HG03521 (cell line): ENCODE data around the gene AKT1S1.

Experiments
- ATAC-seq: cut with Tn5 transposase; IDR thresholded peaks from one replicate; pipeline ENCODE4 v1.9.1; 2021; ENCODE audit warnings: mild to moderate bottlenecking, moderate library complexity; ENCODE audit not compliant: unreplicated experiment

AKT1S1 gene

DNA sequence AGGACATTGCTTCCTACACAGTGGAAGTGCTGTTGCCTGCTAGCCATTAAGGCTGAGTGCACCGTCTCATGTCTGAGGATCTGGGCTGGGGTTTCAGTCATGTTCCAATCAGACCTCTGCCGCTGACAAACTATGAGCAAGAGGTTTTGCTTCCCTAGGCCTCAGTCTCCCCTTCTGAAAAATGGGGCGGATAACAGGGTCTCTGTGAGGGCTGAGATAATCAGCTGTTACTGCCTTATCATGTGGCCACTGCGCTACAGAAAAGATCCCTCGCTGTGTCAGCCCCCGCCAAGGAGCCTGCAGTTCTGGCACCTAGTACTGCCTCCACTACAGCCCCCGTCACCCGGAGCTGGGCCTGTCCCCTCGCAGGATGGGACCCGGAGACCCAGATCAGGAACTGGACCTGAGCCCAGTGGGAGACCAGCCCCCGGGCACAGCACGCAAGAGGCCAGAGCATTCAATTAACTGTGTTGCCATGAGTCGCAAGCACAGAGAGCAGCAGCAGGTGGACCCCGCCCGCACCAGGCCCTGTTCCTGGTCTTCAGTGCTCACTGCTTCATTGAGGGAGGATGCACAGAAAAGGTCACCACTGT is 6.8 kb downstream of the AKT1S1 start:
- no peak for ATAC-seq

- peak; percentile 59 for ATAC-seq
Observed at GRCh38 chr19:49869484-49870308, 7.5 kb downstream of the AKT1S1 start.

DNA sequence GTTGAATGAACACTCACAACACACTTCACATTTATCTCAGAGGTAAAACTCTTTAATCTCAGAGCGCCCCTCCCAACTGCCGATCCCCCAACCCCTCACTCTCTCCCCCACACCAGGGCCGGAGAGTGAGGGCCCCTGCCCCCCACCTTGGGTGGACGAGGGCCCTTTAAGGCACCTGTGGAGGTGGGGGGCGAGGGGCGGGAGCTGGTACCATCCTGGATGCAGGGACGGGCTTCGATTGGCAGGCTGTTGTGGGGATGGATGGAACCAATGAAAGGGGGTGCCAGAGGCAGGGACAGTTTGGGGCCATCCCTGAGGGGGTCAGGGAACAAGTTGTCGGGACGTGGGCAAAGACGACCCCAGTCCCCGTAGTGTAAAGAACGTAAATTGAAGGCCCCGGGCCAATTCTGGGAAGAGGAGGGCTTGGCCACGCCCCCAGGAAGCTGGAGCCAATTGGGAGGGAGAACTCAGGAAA is 8.1 kb downstream of the AKT1S1 start:
- ATAC-seq, result peak; percentile 4

DNA sequence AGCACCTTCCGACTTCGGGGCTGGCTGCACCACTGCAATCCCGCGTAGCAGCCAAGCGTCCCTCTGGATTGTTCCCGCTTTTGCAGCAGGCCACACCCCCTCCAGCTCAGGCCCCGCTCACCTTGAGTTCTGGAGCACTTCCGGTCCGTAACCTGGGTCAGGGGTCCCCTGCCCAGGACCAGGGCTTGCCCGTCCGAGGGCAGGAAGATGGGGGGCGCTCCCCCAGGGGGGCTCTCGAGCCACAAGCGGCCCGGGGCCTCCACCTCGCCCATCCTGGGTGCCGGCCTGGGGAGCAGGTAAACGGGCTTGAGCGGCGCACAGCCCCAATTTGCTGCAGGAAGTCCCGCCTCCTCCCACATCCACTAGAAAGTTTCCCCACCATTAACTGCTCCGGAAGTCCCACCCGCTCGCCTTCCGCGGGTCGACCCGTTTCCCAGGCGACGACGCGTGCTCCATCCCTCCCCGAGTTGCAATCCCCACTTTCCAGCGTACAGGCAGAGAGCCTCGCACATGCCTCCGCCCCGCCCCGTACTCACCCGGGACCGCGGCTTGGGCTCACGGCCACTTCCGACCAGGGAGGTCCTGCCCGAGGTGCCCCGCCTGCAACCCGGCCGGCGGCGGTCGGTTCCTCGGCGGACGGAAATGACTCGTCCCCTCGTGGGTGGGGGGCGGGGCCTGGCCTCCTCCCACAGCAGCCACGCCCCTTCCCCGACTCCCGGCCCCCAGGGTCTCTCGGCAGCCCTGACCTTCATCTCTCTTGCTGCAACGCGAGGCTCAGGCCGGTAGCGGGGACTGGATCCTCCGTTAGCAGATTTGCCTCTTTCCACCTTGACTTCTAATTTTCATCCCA is 10.0 kb downstream of the AKT1S1 start, which contains the start of gene PNKP:
PNKP (minus strand) TSS at position 644 of the 850 bp plus-strand sequence; CDS start at position 272, 372 bp downstream.
- ATAC-seq, result peak; percentile 44

DNA sequence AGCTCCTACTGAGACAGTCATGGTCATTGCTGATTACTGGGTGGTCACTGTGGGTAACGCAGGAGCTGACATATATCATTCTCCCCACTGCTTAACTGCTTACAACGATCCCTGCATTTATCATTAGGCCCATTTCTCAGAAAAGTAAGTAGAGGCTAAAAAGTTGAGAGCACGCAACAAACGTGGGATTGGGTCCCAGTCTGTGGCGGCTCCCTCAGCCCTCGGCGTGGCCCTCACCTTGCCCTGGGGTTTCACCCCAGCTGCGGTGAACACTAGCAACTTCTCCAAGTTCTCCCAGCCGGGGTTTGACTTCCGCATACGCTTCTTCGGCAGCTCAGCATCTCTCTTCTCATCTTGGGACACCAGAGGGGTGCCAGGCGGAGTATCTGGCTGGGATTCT is 12.3 kb downstream of the AKT1S1 start:
- no peak for ATAC-seq

DNA sequence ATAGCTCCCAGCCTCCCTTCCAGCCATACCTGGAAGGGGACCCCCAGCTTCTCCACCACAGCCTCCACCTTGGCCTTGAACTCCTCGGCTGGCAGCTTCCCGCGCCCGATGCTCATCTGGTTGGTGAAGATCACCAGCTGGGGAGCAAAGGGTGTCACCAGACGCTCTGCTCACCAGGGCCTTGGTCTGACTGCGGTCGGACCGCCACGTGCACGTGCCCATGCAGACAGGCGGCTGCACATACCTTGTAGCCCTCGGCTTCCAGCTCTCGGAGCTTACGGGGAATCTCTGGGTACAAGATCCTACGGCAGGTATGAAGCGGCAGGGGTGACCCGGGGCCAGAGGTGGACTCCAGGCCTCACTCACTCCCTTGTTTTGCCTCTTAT is 13.2 kb downstream of the AKT1S1 start:
- no peak for ATAC-seq

DNA sequence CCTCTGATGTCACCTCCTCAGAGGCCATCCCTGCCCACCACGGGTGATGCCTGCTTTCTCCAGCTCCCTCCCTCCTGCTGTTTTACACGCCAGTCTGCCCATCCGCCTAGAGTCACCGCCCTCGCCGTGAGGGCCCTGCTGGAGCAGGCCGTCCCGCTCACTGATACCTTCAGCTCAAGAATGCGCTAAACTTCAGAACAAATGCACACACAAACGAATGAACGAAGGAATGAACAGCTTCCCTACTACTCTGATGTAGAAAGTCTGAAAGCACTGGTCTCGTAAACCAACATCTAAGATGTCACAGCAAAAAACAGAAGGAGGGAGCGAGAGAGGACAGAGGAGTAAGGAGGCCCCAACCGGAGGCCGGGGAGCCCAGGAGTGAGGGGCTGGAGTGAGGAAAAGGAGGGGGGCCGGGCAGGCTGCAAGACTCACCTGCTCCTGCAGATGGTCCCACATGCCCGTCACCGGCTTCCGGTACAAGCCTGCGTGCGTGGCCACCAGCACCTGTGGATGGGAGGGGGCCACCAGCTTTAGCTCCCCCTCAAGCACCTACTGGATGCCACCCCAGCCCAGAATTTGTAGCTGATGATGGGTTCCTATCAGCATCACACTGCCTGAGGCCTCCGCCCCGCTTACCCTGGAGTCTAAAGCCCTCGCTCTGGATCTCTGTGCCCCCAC is 13.8 kb downstream of the AKT1S1 start:
- ATAC-seq, result no peak

- no peak for ATAC-seq
Observed at GRCh38 chr19:49862391-49863253, 14.5 kb downstream of the AKT1S1 start.

DNA sequence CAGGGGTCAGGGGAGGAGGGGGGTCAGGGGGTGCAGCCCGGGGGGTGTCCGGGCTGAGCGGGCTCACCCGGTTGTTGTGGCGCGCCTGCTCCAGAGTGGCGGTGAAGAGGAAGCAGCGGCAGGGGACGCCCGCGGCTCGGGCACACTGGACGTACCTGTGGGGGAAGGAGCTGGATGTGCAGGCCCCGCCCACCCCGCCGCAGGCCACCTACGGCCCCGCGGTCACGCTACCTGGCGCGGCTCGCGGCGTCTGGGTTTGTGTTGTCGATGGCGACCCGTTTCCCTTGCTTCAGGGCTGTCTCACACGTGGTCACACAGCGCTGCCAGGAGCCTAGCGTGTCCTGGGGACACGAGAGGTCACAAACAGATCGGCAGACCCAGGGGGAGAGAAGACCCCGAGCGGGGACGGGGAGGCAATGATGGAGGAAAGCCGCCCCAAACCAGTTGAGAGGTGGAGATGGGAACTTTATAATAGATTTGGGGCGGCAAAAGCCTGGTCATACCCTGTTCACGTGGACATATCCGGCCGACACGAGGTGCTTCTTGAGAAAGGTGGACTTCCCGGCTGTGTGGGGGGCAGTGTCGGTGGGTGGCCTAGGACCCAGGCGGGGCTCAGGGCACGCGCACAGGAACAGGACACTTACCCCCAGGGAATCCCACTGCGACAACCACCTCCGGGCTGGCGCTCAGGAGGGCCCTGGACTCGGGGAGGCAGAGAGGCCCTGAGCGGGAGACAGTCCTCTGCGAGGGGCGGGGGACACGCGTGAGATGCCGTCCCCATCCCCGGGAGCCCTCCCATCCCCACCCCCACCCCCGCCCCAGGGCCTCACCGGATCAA is 15.4 kb downstream of the AKT1S1 start:
- no peak for ATAC-seq

GRCh38 chr19:49861107-49861506 is 16.0 kb downstream of the AKT1S1 start:
- no peak for ATAC-seq

GRCh38 chr19:49860336-49861102 is 16.6 kb downstream of the AKT1S1 start:
- ATAC-seq, result no peak

DNA sequence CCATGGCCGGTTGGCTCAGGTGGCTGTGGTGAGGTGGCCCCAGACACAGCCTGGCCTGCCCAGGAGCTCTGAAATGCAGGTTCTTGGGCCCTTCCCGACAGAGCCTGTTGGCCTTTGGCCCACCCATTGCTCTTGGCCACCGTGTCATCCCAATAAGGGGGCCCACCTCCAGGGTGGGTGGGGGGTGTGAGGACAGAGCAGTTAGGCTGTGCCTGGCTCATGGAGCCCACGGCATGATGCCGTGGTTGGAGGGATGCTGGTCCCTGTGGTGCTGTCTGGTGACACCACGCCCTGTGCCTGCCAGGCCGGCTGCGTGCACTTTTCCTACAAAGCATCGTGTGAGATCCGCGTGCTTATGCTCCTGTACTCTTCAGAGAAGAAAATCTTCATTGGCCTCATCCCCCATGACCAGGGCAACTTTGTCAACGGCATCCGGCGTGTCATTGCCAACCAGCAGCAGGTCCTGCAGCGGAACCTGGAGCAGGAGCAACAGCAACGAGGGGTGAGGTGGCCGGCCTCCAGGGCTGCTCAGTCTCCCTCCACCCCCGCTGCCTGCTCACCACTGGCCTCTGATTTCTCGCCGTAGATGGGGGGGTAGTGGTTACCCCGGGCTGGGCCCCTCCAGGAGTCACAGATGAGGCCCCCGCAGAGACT is 17.3 kb downstream of the AKT1S1 start:
- no peak for ATAC-seq

GRCh38 chr19:49858088-49858985 is 18.8 kb downstream of the AKT1S1 start:
- no peak for ATAC-seq

DNA sequence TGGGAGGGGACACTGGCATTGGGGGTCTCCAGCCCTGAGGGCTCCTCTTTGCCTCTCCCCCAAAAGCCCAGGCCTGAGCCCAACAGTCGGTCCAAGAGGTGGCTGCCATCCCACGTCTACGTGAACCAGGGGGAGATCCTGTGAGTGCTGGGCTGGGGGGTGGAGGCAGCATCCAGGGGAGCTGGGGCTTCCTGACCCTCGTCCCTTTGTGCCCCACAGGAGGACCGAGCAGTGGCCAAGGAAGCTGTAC is 19.4 kb downstream of the AKT1S1 start:
- no peak for ATAC-seq

- ATAC-seq, result no peak
Observed at GRCh38 chr19:49857061-49857837, 19.9 kb downstream of the AKT1S1 start.

DNA sequence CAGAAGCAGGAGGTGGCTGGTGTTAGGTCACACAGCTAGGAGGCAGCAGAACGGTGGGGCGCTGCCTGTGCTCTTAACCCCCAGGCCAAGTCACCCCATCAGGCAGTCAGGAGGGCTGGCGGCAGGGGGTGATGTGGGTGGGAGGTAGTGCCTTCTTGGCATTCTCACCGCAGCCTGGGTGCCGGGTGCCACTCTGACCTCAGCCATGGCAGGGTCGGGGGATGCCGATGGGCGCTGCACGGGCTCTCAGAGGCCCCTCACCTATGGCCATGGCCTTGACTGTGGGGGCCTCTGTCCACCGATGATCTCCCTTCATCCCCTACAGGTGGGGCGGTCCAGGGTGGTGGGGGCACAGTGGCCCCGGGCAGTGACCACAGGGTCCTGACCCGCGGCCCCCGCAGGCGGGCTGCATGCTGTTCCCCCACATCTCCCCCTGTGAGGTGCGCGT is 20.6 kb downstream of the AKT1S1 start:
- no peak for ATAC-seq
